Activated B cell treated with CpG ODN at 0.5 μM for 24 hours (primary cell): ENCODE measurements around the gene STOM. TPM values are rescaled to one million over a fixed set of nuclear protein-coding genes. Genes with fewer than 3 reads are reported as not detected.

Experiments
- ATAC-seq: fragments of 200-7000 bp; cut with Tn5 transposase; one replicate; pipeline ENCODE4 v1.10.0; 2021; ENCODE audit warnings: low read depth, mild to moderate bottlenecking, moderate library complexity
- CTCF ChIA-PET: fragments of 350-600 bp; sonication (Branson Sonifier 250); formaldehyde crosslinking; loops from one replicate; lab custom pipeline; 2021; ENCODE audit warnings: antibody characterized with exemption; lab: Charles Lee
- POLR2A ChIA-PET: fragments of 350-600 bp; sonication (Branson Sonifier 250); formaldehyde crosslinking; loops from one replicate; lab custom pipeline; 2021; ENCODE audit warnings: antibody characterized with exemption; lab: Charles Lee
- DNase-seq: peaks from one replicate; pipeline ENCODE4 v3.0.0; 2022
- H3K27ac Mint-ChIP-seq: one replicate; pipeline ENCODE4 v1.8.0; 2020; ENCODE audit warnings: mixed read lengths
- H3K27me3 Mint-ChIP-seq: one replicate; pipeline ENCODE4 v1.8.0; 2021; ENCODE audit warnings: mixed read lengths
- H3K36me3 Mint-ChIP-seq: one replicate; pipeline ENCODE4 v1.8.0; 2021; ENCODE audit warnings: low read depth, mixed read lengths
- H3K4me1 Mint-ChIP-seq: one replicate; pipeline ENCODE4 v1.8.0; 2021; ENCODE audit warnings: mixed read lengths
- H3K4me3 Mint-ChIP-seq: one replicate; pipeline ENCODE4 v1.8.0; 2020; ENCODE audit warnings: mild to moderate bottlenecking, mixed read lengths
- H3K9me3 Mint-ChIP-seq: one replicate; pipeline ENCODE4 v1.8.0; 2020; ENCODE audit warnings: mixed read lengths
- intact Hi-C: fragments of 100-400 bp; cut with micrococcal nuclease; formaldehyde crosslinking; loops from one replicate; pipeline ENCODE4 v1.15.1; 2024
- total RNA-seq: library from RNA; stranded (reverse); gene quantifications from 2 replicates; pipeline ENCODE4 v1.2.3, GENCODE V29; 2022
- TF ChIP-seq, protein P1 (sequence below): fragments of 200-600 bp; IDR thresholded peaks from one replicate; pipeline ENCODE4 v1.8.0; 2022; ENCODE audit warnings: antibody characterized with exemption, mild to moderate bottlenecking

The STOM gene
- total RNA-seq, 1 donor from 2014 or later: 9.8 TPM

GRCh38 chr9:121326901-121327613 lies 43.0 kb downstream of the STOM start:
- H3K27ac Mint-ChIP-seq: no peak overlapping the region
- no peak for ATAC-seq
- TF ChIP-seq, protein P1, sequence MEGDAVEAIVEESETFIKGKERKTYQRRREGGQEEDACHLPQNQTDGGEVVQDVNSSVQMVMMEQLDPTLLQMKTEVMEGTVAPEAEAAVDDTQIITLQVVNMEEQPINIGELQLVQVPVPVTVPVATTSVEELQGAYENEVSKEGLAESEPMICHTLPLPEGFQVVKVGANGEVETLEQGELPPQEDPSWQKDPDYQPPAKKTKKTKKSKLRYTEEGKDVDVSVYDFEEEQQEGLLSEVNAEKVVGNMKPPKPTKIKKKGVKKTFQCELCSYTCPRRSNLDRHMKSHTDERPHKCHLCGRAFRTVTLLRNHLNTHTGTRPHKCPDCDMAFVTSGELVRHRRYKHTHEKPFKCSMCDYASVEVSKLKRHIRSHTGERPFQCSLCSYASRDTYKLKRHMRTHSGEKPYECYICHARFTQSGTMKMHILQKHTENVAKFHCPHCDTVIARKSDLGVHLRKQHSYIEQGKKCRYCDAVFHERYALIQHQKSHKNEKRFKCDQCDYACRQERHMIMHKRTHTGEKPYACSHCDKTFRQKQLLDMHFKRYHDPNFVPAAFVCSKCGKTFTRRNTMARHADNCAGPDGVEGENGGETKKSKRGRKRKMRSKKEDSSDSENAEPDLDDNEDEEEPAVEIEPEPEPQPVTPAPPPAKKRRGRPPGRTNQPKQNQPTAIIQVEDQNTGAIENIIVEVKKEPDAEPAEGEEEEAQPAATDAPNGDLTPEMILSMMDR: no peak
- no peak overlapping the region for H3K4me3 Mint-ChIP-seq
- CTCF ChIA-PET: interaction anchor here (1.2 kb wide), 1 partner anchor 72 kb away, joined by 4 read pairs; no protein-coding TSS in a partner anchor
- H3K4me1 Mint-ChIP-seq: no peaks in the 10 kb centered on the region
- no peaks in the 10 kb centered on the region for H3K27me3 Mint-ChIP-seq
- H3K36me3 Mint-ChIP-seq: peaks cover 72% of the 10 kb centered on the region
- H3K9me3 Mint-ChIP-seq: no peaks in the 10 kb centered on the region
- intact Hi-C loops: no loop called here
- POLR2A ChIA-PET: interaction anchor here (1.0 kb wide), 1 partner anchor 42 kb away, joined by 4 read pairs; no protein-coding TSS in a partner anchor
- no peak for DNase-seq

DNA sequence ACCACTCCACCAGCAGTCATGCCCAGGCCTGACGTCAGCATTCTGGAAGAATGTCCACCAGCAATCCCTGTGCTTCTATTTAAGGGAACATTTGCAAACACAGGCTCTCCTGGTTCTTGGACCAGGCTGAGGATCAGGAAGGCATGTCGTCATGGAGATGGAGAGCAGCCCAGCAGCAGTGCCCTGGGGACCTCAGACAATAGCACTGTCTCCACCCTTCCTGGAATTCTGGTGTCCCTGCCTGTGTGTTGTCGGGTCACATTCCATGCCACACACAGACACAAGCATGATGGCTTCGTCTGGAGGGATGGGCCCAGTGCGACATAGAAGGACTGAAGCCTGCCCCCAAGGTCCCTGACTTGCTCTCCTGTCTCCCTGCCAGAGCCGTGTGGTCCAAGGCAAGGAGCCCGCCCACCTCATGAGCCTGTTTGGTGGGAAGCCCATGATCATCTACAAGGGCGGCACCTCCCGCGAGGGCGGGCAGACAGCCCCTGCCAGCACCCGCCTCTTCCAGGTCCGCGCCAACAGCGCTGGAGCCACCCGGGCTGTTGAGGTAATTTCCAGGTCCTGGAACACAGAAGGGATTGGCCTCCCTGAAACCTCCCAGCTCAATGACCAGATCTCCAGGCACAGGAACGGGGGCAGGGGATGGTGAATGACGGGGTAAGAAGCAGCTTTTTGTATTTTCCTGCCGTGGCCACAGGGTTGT lies 43.8 kb downstream of the STOM start:
- DNase-seq (no peak), ATAC-seq (no peak)
- no peak overlapping the region for H3K4me3 Mint-ChIP-seq
- H3K4me1 Mint-ChIP-seq: no peaks in the 10 kb centered on the region
- ChIA-PET POLR2A (no interaction called here), CTCF (no interaction called here)
- no peak overlapping the region for H3K27ac Mint-ChIP-seq
- intact Hi-C loops: no loop called here
- no peaks in the 10 kb centered on the region for H3K9me3 Mint-ChIP-seq
- TF ChIP-seq, protein P1: no peak
- peaks cover 69% of the 10 kb centered on the region for H3K36me3 Mint-ChIP-seq
- no peaks in the 10 kb centered on the region for H3K27me3 Mint-ChIP-seq

GRCh38 chr9:121325387-121325786 lies 44.7 kb downstream of the STOM start:
- intact Hi-C loops: no loop called here
- ChIA-PET POLR2A (no interaction called here), CTCF (no interaction called here)
- no peak for DNase-seq
- Mint-ChIP-seq H3K4me3 (no peak overlapping the region), H3K27ac (no peak overlapping the region), H3K9me3 (no peaks in the 10 kb centered on the region), H3K36me3 (peaks cover 63% of the 10 kb centered on the region), H3K27me3 (no peaks in the 10 kb centered on the region), H3K4me1 (no peaks in the 10 kb centered on the region)
- TF ChIP-seq, protein P1: no peak
- ATAC-seq: no peak

- intact Hi-C loops: no loop called here
- no peaks in the 10 kb centered on the region for H3K27me3 Mint-ChIP-seq
- no peak for DNase-seq
- no peak overlapping the region for H3K27ac Mint-ChIP-seq
- no peak for ATAC-seq
- no peak overlapping the region for H3K4me3 Mint-ChIP-seq
- H3K4me1 Mint-ChIP-seq: no peaks in the 10 kb centered on the region
- peaks cover 59% of the 10 kb centered on the region for H3K36me3 Mint-ChIP-seq
- ChIA-PET POLR2A (no interaction called here), CTCF (interaction anchor here (8.0 kb wide), 1 partner anchor 74 kb away, joined by 243 read pairs; no protein-coding TSS in a partner anchor)
- no peaks in the 10 kb centered on the region for H3K9me3 Mint-ChIP-seq
- TF ChIP-seq, protein P1: no peak
Measured at GRCh38 chr9:121324755-121325154, 45.3 kb downstream of the STOM start.

DNA sequence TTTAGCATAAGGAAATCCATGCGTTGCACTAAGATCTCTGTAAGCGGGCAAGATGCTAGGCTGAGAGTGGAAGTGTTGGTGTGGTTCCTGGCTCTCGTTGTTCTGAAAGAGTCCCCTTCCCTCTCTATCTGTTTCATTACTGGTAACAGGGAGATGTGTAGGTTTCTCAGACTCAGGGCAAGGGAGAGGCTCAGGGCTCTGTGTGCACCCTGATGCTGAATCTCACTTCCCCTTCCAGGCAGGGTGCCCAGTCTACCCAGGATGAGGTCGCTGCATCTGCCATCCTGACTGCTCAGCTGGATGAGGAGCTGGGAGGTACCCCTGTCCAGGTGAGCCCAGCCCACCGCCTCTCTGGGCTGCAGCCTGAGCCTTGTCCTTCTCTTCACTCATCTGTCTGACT lies 45.7 kb downstream of the STOM start:
- Mint-ChIP-seq H3K27ac (no peak overlapping the region), H3K4me3 (no peak overlapping the region)
- CTCF ChIA-PET: interaction anchor here (8.0 kb wide), 1 partner anchor 75 kb away, joined by 243 read pairs; no protein-coding TSS in a partner anchor

More for the DNA sequence above, 45.7 kb downstream of the STOM start:
- DNase-seq: no peak
- H3K36me3 Mint-ChIP-seq: peaks cover 54% of the 10 kb centered on the region
- intact Hi-C loops: no loop called here
- POLR2A ChIA-PET: no interaction called here
- no peaks in the 10 kb centered on the region for H3K9me3 Mint-ChIP-seq
- ATAC-seq: no peak
- no peaks in the 10 kb centered on the region for H3K27me3 Mint-ChIP-seq
- H3K4me1 Mint-ChIP-seq: no peaks in the 10 kb centered on the region
- TF ChIP-seq, protein P1: no peak
